ENCODE measurements around the gene MAGI1.

- TF ChIP-seq USF2 (IDR thresholded peaks at IDR 0.05; ENCODE audit: borderline replicate concordance, low read depth, low read length), result no peak
- no peak for TF ChIP-seq CTCF (IDR thresholded peaks at IDR 0.05)
Measured at GRCh38 chr3:65772758-65773157, 266.0 kb downstream of the MAGI1 start.

Data from SK-N-SH (cell line).